Mucosa of gallbladder (tissue), 1 donor: Measurements from ENCODE around the gene KRT20. TPM values are rescaled to one million over a fixed set of nuclear protein-coding genes. Genes with fewer than 3 reads are reported as not detected.

ENCODE experiments used
- DNase-seq: peaks from one replicate; pipeline ENCODE4 v3.0.0-alpha.2; 2020; ENCODE audit warnings: low spot score
- total RNA-seq: library from RNA; stranded (reverse); gene quantifications from one replicate; pipeline ENCODE4 v1.2.1, GENCODE V29; 2021
- donor health status: DM: no; HTN: no; CAD: no.

Gene KRT20
- total RNA-seq, 1 donor from 2014 or later = 0.32 TPM

- DNase-seq = no peak
Observed at GRCh38 chr17:40852364-40852763, 32.7 kb downstream of the KRT20 start.

DNA sequence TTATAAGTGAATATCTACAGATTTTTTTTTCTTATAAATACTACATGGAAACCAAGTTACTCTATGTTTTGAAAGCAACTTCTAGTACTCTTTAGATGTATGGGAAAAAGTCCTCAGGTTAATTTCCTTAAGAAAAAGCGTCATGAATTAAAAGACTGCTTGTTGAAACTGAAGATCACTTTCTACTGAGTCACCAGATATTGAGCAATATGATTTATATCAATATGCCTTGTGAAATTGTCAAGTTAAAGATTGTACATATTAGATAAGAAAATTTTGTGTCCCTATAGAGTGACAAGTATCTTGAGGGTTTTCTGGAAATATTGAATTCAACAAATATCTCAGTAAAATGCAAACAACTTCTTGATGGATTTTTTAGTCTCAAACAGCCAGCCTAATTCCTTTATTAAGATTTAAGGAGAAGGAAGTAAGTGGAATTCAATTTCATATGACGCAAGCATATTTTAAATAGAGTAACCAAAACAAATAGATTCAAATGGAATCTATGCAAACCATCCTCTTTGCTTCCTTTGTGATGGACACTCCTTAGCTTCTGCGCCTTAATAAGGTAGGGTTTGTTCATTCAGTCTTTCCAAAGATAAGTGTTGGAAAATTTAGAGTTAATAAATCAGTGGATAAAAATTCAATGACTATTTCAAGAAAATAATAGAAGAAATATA is 34.6 kb downstream of the KRT20 start:
- no peak for DNase-seq

DNA sequence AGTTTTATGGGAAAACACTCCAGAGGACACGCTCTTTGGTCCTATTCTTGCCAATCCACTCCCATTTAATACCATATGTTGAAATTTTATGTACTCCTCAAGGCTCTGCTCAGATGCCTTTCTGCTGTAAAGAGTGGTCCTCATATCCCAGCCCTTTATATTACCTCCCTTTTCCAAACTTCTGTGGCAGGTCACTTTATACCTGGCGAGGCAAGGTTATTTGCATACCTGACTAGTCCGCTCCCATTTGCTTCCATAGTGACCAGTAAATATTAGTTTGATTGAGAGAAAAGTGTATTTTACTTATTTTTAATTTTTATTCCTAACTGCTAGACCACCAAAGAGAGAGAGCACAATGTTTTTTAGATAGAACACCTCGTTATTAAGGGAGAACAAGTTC is 35.3 kb downstream of the KRT20 start:
- no peak for DNase-seq

DNA sequence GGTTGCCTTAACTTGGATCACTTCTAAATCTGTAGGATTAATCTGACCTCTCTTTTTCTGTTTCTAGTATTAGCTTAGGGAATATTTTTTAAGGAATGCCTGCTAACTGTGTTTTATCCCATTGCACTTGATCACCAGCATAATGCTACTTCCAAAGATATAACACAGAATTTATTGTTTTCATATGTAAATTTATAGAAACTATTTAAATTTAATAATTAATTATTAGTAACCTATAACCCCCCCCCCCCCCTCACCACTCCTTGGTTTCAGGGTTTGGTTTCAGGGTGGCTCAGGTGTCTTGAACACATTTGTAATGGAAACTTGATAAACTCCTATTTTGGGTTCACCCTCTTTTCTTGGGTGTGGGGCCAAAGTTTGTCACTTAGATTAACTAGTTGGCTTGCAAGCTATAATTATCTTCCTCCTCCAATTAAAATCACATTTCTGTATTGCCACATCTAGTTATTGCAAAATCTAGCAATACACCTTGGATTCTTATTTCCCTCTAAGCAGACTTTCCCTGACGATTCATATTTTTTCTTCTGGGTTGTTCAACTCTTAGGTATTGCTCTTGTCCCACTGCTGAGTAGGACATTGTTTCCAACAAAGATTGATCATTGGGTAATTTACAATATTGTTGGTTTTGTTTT is 36.3 kb downstream of the KRT20 start:
- no peak for DNase-seq

GRCh38 chr17:40846515-40847144 is 38.4 kb downstream of the KRT20 start:
- DNase-seq = no peak

DNA sequence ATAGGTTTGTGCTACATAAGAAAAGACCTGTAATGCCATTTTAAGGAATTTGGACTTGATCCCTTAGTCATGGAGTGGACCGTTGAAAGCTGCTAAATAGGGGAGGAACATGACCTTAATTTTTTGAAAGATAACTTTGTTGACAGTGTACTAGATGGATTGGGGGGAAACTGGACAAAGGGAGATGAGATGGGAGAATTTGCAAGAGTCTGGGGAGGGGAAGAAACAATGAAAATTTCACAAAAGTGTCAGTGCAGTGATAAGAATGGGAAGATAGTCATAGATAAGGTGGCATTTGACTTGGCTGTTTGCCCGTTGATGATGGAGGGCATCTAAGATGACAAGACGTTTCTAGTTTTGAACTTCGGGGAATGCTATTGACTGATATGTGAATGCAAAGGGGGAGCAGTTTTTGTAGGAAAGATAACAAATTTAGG is 40.4 kb downstream of the KRT20 start:
- no peak for DNase-seq

DNA sequence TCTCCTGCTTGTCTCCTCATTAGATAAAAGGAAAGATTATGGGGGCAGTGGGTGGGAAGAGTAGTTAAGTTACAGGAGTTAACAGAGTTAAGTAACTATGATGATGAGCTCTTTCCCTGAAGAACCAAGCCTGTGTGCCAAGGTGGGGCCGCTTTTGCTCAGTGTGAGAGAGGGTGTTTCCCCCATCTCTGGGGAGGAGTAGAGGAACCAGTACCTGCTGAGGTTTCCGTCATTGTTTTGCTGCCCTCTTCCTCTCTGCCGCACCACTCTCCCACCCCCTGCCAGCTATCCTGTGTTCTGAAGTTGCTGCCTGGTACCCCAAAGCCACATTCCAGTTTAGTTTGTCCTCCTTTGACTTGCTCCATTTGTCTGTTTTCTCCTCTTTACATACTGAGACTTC is 41.8 kb downstream of the KRT20 start:
- no peak for DNase-seq

GRCh38 chr17:40841246-40841645 is 43.8 kb downstream of the KRT20 start:
- no peak for DNase-seq

GRCh38 chr17:40839194-40839593 is 45.8 kb downstream of the KRT20 start:
- no peak for DNase-seq

- DNase-seq = no peak
Observed at GRCh38 chr17:40836020-40836419, 49.0 kb downstream of the KRT20 start.

GRCh38 chr17:40833882-40834281 is 51.2 kb downstream of the KRT20 start:
- no peak for DNase-seq

DNA sequence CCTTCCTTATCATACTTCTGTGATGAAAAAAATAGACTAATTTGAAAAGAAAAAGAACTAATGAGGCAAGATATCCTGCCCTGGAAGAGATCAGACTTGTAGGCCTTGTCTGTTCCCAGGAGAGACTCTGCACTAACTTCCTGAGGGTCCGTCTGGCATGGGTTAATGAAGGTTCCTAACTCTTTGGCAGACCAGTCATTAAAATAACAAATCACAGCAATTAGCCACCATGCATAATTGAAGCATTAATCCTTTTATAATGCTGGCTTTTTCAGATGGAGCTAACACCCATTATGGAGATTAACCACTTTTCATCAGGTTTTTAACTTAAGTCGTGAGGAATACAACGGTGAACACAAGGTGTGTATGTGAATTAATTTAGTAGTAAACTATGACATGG is 52.2 kb downstream of the KRT20 start:
- no peak for DNase-seq

DNA sequence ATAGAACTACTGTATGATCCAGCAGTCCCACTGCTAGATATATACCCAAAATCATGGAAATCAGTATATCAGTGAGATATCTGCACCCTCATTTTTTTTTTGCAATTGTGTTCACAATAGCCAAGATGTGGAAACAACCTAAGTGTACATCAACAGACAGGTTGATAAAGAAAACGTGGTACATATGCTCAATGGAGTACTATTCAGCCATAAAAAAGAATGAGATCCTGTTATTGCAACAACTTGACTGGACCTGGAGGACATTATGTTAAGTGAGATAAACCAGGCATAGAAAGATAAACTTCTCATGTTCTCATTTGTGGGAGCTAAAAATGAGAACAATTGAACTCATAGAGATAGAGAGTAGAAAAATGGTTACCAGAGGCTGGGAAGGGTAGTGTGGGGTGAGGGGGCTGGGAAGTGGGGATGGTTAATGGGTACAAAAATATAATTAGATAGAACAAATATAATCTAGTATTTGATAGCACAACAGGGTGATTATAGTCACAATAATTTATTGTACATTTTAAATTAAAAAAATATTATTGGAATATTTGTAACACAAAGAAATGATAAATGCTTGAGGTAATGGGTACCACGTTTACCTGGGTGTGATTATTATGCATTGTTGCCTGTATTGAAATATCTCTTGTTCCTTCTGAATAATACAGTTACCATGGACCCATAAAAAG is 54.8 kb downstream of the KRT20 start:
- no peak for DNase-seq

GRCh38 chr17:40828454-40829044 is 56.5 kb downstream of the KRT20 start:
- no peak for DNase-seq

GRCh38 chr17:40827746-40828453 is 57.1 kb downstream of the KRT20 start:
- no peak for DNase-seq

Other genes with a start within 250 kb of the KRT20 start
- gene SMARCE1, start 237.4 kb downstream of the KRT20 start, total RNA-seq = 90.5 TPM
- gene KRT222, start 220.1 kb downstream of the KRT20 start, total RNA-seq = 12.7 TPM
- gene KRT24, start 181.5 kb downstream of the KRT20 start, total RNA-seq = 0.17 TPM
- not detected for gene KRT25, start 129.9 kb downstream of the KRT20 start, total RNA-seq
- not detected for gene KRT26, start 113.0 kb downstream of the KRT20 start, total RNA-seq
- not detected for gene KRT27, start 102.7 kb downstream of the KRT20 start, total RNA-seq
- gene KRT28, start 85.3 kb downstream of the KRT20 start, total RNA-seq = not detected
- 30.1 TPM for gene KRT10, start 62.6 kb downstream of the KRT20 start, total RNA-seq
- not detected for gene KRT12, start 18.0 kb downstream of the KRT20 start, total RNA-seq
- 7.0 TPM for gene KRT23, start 52.4 kb upstream of the KRT20 start, total RNA-seq
- gene KRT39, start 81.7 kb upstream of the KRT20 start, total RNA-seq = not detected
- gene KRT40, start 99.1 kb upstream of the KRT20 start, total RNA-seq = not detected
- not detected for gene KRTAP3-3, start 108.9 kb upstream of the KRT20 start, total RNA-seq
- gene KRTAP3-2, start 114.7 kb upstream of the KRT20 start, total RNA-seq = not detected
- gene KRTAP3-1, start 123.9 kb upstream of the KRT20 start, total RNA-seq = not detected
- not detected for gene KRTAP1-5, start 142.0 kb upstream of the KRT20 start, total RNA-seq
- gene KRTAP1-4, start 145.0 kb upstream of the KRT20 start, total RNA-seq = not detected
- gene KRTAP1-3, start 149.6 kb upstream of the KRT20 start, total RNA-seq = not detected
- gene KRTAP1-1, start 156.2 kb upstream of the KRT20 start, total RNA-seq = not detected
- gene KRTAP2-1, start 162.1 kb upstream of the KRT20 start, total RNA-seq = not detected
- gene KRTAP2-2, start 170.0 kb upstream of the KRT20 start, total RNA-seq = not detected
- not detected for gene KRTAP2-3, start 174.9 kb upstream of the KRT20 start, total RNA-seq
- gene KRTAP2-4, start 180.6 kb upstream of the KRT20 start, total RNA-seq = not detected
- not detected for gene KRTAP4-7, start 198.9 kb upstream of the KRT20 start, total RNA-seq
- gene KRTAP4-8, start 212.9 kb upstream of the KRT20 start, total RNA-seq = not detected
- not detected for gene KRTAP4-16, start 217.0 kb upstream of the KRT20 start, total RNA-seq
- not detected for gene KRTAP4-9, start 220.1 kb upstream of the KRT20 start, total RNA-seq
- gene KRTAP4-11, start 233.1 kb upstream of the KRT20 start, total RNA-seq = not detected
- gene KRTAP4-12, start 238.9 kb upstream of the KRT20 start, total RNA-seq = not detected